HG02870 (cell line): Measurements from ENCODE around the gene SWAP70.
"Not testable (repeated sequence)": the region's sequence is repeated elsewhere in the genome, so short reads cannot be mapped to it uniquely, and the experiment has no call there.

Experiments used
- ATAC-seq: cut with Tn5 transposase; IDR thresholded peaks from one replicate; pipeline ENCODE4 v1.9.1; 2021; ENCODE audit warnings: mild to moderate bottlenecking, moderate library complexity; ENCODE audit not compliant: unreplicated experiment

The SWAP70 gene

DNA sequence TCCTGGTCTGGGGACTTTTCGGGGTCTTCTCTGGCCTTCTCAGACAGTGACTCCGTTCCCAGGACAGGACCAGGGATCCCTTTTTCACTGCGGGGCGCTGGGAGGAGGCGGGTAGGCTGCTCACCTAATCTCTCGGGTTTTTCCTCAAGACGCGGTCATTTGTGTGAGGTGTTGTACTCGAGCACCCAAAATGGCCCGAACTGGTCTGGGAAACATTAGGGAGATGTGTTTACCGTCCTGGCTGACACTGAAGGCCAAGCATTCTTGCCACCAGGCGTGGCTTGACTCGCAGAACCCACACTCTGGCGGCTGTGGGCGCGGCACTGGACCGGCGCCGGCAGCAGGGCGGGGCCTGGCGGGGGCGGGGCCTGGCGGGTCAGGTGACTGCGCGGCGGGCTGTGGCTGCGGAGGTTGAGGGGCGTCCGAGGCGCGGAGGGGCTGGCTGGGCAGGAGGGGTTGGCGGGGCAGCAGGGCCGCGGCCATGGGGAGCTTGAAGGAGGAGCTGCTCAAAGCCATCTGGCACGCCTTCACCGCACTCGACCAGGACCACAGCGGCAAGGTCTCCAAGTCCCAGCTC lies at the start of gene SWAP70:
Gene SWAP70, plus strand, starts transcription at position 379 of the 577 bp plus-strand sequence. Its CDS starts 103 bp downstream, at position 482.
- ATAC-seq = peak; percentile 71

DNA sequence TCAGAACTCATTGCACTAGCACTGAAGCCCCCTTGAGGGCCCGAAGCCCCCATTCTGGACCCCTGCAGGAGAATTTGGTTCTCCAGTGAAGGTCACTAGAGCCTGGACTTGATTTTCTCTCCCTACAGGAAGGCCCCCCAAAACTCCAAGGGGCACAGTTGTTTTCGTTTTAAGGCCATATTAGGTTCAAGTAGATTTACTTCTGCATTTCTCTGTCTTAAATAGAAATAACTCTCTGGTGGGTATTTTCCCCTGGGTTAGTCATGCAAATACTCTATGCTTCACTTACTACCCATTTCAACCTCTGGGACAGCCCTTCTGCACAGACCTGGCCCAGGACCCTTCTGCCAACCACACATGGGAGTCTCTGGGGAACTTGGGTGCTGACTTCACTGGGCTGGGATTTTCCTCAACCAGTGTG lies 48.8 kb upstream of the SWAP70 start:
- ATAC-seq = peak; percentile 47

DNA sequence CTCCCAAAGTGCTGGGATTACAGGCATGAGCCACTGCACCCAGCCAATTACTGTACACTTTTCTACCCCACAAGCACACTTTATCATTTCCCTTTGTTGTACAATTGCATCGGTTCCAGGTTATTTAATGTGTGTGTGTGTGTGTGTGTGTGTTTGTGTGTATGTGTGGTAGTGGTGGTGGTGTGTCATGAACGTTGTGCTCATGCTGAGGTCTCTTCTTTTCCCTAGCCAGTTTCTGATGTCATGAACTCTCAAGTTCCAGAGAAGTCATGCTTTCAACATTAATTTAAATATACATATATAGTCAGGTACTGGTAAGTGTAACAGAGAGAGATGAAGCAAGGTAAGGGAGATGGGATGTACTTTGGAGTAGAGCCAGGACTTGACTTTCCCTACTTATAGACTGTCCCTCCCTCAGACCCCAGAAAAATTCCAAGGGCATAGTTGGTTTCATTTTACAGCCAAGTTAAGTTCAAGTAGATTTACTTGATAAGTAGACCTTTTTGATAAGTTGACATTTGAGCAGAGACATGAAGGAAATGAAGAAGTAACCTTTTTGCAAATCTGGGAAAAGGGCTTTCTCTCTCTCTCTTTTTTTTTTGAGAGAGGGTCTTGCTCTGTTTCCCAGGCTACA lies 47.7 kb upstream of the SWAP70 start:
- ATAC-seq = no peak

DNA sequence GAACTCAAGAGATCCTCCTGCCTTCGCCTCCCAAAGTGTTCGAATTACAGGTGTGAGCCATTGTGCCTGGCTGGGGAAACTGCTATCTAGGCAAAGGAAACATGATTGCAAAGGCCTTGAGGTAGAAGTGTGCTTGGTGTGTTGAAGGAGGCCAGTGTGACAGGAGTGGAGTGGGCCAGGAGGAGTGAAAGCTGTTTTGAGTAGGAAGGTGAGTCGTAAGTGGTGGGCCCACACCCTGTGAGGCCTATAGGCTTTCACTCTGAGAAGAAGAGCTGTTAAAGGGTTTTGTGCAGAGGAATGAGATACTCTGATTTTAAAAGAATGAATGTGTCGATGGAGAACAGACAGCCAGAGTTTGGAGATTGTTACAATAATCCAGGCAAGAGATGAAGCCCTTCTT lies 47.0 kb upstream of the SWAP70 start:
- no peak for ATAC-seq

DNA sequence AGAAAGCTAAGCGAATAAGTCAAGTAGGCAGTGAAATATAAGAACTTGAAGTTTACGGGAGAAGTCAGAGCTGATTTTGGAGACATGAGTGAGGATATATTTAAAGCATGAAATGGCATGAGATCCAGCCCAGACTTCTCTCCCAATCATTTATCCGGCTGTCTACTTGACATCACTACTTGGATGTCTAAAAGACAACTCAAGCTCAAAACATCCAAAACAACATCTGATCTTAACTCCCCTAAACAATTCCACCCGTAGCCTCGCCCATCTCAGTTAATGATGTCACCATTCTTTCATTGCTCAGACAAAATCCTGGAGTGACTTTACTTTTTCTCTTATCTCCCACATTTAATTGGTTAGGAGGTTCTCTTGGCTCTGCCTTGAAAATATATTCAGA lies 45.9 kb upstream of the SWAP70 start:
- ATAC-seq = no peak

DNA sequence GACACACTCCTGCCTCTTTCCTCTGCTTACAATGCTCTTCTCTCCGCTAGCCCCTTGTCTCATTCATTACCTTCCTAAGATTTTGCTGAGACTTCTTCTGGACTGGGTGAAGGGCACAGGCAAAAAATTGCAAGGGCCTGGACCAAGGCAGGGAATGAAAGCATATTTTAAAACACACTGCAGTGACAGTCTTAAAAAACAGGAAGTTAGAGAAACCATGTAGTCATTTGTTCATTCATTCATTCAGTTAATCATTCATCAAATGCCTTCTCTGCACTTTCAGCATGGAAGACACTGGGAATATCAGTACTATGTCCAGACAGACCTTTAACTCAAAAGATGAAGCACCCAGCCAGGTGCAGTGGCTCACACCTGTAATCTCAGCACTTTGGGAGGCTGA lies 44.9 kb upstream of the SWAP70 start:
- no peak for ATAC-seq

DNA sequence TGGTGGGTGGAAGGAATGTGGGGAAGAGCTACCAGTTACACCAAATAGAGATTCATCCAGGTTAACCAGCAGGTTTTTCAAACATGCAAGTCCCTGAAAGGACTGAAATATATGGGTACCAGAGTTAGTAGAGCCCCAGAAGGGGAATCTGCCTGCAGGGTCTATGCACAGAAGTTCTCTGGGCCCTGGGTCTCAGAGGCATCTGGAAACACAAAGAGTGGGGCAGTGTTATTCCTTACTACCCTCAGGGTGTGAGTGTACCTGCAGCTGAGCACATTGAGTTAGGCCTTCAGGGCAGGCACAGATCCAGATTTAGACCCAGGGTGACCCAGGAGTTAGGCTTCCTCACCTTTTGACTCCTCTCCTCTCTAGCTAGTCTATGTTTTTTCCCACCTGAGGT lies 43.9 kb upstream of the SWAP70 start:
- no peak for ATAC-seq

DNA sequence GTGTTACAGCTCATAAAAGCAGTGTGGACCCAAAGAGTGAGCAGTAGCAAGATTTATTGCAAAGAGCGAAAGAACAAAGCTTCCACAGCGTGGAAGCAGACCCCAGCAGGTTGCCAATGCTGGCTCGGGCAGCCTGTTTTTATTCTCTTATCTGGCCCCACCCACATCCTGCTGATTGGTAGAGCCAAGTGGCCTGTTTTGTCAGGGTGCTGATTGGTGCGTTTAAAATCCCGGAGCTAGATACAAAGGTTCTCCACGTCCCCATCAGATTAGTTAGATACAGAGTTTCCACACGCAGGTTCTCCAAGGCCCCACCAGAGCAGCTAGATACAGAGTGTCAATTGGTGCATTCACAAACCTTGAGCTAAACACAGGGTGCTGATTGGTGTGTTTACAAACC lies 41.5 kb upstream of the SWAP70 start:
- ATAC-seq = not testable (repeated sequence)

DNA sequence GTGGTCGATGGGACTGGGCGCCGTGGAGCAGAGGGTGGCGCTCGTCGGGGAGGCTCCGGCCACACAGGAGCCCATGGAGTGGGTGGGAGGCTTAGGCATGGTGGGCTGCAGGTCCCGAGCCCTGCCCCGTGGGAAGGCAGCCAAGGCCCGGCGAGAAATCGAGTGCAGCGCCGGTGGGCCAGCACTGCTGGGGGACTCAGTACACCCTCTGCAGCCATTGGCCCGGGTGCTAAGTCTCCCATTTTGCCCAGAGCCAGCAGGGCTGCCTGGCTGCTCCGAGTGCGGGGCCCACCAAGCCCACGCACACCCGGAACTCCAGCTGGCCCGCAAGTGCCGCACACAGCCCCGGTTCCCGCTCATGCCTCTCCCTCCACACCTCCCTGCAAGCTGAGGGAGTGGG lies 40.8 kb upstream of the SWAP70 start:
- not testable (repeated sequence) for ATAC-seq

DNA sequence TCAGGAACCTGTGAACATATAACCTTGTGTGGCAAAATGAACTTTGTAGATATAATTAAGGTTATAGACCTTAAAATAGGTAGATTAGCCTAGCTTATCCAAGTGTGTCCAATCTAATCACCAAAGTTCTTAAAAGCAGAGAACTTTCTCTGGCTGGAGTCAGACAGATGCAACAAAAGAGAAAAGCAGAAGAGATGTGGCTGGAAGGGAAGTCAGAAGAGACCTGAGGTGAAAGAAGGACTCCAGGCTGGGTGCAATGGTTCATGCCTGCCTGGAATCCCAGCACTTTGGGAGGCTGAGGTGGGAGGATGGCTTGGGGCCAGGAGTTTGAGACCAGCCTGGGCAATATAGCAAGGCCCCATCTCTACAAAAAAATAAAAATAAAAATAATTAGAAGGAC lies 39.4 kb upstream of the SWAP70 start:
- ATAC-seq = no peak

DNA sequence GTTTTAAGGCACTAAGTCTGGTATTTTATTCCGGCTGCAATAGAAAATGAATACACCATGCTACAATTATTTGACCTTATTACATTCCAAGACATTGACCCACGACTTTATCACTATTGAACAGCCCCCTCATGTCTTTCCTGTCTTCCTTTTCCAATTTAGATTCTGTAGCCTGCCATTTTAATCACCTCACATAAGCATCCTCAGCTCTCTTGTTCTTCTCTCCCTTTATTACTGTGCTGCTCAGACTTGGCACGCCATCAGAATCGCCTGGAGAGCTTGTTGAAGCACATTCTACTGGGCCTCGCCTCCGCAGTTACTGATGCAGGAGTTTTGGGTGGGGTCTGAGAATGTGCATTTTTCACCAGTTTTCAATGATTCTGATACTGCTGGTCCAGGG lies 38.7 kb upstream of the SWAP70 start:
- ATAC-seq = no peak

DNA sequence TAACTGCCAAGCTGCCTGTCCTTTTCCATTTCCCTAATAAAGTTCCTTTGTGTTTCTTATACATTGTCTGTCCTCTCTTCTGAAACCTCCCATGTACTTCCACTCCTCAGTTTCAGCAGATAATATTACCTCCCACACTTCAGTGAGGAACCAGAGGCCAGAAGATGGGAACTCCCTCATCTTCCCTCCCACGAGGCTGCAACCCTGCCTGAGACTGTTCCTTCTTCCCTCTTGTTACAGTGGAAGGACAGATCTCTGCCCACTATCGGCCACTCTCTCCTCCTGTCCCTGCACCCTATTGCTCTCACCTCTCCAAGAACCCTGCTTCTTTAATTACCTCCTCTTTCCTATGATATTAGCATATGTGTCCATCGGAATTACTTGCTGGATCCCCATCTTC lies 38.1 kb upstream of the SWAP70 start:
- no peak for ATAC-seq

DNA sequence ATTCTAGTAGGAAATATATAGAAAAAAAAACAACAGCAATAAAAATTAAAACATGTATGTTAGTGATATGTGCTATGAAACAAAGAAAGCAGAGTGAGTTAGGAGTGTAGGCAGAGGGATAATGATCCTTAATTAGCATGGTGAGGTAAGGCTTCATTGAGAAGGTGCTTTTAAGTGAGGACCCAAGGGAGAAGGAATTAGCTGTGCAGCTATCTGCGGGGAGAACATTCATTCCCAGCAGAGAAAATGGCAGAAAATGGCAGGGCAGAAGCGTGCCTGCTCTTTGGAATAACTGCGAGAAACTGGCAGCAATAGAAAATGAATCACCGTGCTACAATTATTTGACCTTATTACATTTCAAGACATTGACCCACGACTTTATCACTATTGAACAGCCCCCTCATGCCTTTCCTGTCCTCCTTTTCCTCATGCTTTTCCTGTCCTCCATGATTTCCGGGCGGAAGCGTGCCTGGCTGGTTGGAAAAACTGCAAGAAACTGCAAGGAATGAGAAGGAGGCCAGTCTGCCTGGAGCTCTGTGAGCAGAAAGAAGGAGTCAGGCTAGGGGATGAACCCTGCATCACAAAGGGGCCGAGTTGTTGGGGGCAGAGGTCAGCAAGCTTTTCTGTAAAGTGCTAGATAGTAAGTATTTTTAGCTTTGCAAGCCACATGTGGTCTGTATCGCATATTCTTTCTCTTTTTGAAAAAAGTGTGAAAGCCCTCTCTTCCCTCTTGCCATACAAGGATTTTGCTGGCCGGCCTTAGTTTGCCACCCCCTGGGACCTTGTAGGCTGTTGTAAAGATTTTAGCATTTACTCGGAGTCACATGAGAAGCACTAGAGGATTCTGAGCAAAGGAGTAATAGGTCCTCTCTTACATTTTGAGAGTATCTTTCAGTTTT lies 37.1 kb upstream of the SWAP70 start:
- ATAC-seq = no peak

DNA sequence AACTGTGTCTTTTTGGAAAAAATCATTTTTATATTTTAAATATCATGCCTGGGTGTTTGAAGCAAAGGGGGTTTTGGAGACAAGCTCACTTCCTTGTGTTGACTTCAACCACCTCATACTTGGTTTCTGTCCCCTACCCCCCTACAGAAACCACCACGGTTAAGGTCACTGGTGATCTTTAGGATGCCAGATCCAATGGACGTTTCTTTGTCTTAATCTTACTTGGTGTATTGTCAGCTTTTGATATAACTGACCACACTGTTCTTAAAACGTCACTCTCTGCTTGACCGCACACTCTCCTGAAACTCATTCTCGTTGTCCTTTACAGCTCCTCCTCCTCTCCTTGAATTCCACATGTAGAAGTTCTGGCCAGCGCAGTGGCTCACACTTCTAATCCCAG lies 34.8 kb upstream of the SWAP70 start:
- no peak for ATAC-seq

DNA sequence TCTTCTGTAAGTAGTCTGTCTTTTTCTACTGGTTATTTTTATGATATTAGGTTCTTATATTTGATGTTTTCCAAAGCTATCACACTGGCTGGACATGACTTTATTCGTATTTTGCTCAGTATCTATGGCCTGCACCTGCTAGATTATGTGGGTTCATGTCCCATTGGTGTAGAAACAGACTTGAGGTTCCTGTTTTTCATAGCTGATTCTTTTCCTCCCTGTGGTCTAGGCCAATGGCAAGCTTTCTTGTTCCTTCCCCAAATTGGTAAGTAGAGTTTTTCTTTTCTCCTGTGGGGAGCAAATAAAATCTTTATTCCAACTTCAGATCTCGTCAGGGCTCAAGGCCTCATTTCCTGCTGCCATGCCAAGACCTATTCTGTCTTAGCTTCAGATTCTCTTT lies 30.2 kb upstream of the SWAP70 start:
- no peak for ATAC-seq

DNA sequence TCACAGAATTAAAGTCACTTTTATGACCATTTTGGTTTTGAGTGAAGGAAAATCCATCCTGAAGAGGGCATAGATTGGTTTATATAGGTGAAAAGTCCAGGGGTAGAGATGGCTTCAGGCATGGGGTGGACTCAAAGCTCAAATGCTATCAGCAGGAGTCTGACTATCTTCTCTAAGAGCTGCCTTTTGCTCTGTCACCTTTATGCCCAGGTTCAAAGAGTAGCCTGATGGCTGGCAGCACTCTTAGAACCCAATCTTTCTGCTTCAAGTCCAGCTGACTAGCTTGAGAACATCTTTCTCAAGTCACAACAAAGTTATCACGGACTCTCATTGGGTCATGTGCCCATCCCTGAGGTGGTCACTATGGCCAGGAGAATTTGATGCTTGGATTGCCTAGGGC lies 27.2 kb upstream of the SWAP70 start:
- no peak for ATAC-seq

DNA sequence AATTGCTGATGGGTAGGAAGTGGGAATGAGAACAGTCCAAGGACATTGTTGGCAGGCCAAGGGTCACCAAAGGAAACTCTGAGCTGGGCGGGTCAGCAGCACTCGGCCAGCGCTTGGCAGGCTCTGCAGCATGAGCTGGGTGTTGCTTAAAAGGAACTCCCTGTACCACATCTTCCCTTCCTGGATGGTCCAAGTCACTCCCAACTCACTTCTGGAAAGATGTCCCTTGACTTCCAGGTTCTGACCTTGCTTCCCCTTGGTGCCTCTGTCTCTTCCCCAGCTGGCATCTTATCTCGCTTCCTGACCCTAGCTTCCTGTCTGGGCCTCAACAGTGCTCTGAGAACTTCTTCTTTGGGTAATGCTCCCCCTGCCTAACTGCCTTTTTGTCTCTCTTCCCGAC lies 24.8 kb upstream of the SWAP70 start:
- no peak for ATAC-seq

DNA sequence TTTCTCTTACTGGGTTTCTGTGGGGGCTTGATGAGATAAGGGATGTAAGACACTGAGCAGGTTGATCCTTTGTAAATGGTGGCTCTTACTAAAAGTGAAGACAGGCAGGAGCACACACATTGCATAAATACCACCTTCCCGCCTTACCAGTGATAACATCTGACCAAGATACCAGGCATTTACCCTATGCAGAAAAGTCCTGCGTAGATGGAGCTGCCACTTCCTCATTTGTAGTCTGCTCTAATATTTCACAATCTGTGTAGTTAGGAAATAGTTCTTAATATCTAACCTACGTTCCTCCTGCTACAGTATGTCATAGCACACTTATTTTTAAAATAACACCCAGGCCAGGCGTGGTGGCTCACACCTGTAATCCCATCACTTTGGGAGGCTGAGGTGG lies 23.9 kb upstream of the SWAP70 start:
- no peak for ATAC-seq

DNA sequence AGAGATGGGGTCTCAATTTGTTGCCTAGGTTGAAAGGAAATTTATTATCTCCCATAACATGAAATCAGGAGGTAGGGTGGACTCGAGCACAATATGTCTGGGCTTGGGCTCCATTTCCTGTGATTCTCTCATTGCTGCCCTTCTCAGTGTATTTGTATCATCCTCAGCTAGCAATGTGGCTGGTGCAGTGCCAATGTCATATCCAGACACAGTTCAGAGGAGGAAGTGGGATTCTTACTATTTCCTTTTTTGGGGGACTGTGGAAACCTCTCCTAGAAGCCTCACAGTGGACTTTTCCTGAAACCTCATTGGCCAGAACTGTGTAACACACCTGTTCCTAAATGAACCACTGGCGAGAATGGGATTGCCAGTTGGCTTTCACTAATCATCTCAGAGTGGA lies 21.0 kb upstream of the SWAP70 start:
- no peak for ATAC-seq

DNA sequence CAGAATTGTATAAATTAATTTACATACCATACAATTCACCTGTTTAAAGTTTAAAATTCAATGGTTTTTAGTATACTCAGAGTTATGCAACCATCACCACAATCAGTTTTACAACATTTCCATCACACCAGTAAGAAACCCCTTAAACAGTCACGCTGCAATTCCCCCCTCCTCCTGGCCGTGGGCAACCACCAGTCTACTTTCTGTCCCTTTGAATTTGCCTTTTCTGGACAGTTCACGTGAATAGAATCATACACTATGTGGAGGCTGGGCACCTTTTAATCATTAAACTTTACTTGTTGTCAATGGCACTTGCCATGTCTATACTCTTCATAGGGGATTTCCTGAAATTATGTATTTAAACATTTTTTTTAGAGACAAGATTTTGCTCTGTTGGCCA lies 20.1 kb upstream of the SWAP70 start:
- ATAC-seq = no peak

DNA sequence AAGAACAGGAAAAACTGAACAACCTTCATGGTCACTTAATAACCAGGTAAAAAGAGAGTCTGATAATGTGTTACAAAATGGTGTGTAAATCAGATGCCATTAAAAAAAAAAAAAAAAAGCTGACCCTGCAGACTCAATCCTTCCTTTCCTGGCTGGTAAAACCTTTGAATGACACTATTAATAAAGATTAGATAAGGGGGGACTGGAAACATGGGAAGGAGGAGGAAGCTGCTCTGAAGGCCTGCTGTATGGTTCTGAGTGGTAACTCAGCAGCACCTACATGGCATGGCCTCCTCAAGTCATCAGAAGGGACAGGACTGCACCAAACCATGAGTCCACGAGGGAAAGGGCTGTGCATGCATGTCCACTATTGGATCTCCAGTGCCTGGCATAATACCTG lies 18.0 kb upstream of the SWAP70 start:
- no peak for ATAC-seq

DNA sequence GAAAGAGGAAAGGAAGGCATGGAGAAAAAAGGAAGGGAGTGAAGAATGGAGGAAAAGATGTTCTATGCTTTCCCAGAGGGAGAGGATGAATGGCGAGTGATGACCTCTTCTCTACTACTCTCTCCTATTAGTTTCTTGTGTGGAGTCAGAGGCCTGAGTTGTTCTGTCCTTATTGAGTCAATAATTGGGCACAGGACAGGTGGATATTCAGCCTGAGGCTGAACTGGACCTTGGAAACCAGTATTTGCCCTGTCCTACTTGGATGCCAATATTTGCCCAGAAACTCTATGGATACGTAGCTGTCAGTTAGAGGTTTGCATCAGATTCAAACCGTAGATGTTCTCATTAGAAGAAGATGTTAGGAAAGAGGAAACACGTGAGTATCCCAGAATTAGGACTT lies 17.6 kb upstream of the SWAP70 start:
- ATAC-seq = no peak
